ENCODE data around the gene COL9A3.

Gene COL9A3

GRCh38 chr20:62775206-62775605 is 41.6 kb upstream of the COL9A3 start:
- no peak for DNase-seq (ENCODE audit: low read depth)
- H3K4me3 ChIP-seq (replicated peaks; ENCODE audit: low read depth, low read length), result no peak overlapping the region

GRCh38 chr20:62776035-62776691 is 40.7 kb upstream of the COL9A3 start:
- no peak for TF ChIP-seq CTCF (IDR thresholded peaks at IDR 0.05; ENCODE audit: low read length, missing control alignments)
- H3K4me3 ChIP-seq (replicated peaks; ENCODE audit: low read depth, low read length), result no peak overlapping the region
- no peak for DNase-seq (ENCODE audit: low read depth)

More at GRCh38 chr20:62775206-62775605, 41.6 kb upstream of the COL9A3 start:
- TF ChIP-seq CTCF (IDR thresholded peaks at IDR 0.05; ENCODE audit: low read length, missing control alignments), result no peak

GRCh38 chr20:62776692-62777527 is 39.9 kb upstream of the COL9A3 start:
- H3K4me3 ChIP-seq (replicated peaks; ENCODE audit: low read depth, low read length), result no peak overlapping the region

GRCh38 chr20:62777528-62777830 is 39.4 kb upstream of the COL9A3 start:
- no peak overlapping the region for H3K4me3 ChIP-seq (replicated peaks; ENCODE audit: low read depth, low read length)
- no peak for TF ChIP-seq CTCF (IDR thresholded peaks at IDR 0.05; ENCODE audit: low read length, missing control alignments)
- no peak for DNase-seq (ENCODE audit: low read depth)

More at GRCh38 chr20:62776692-62777527, 39.9 kb upstream of the COL9A3 start:
- TF ChIP-seq CTCF (IDR thresholded peaks at IDR 0.05; ENCODE audit: low read length, missing control alignments), result no peak
- DNase-seq (ENCODE audit: low read depth), result no peak

- TF ChIP-seq CTCF (IDR thresholded peaks at IDR 0.05; ENCODE audit: low read length, missing control alignments), result no peak
- H3K4me3 ChIP-seq (replicated peaks; ENCODE audit: low read depth, low read length), result no peak overlapping the region
- no peak for DNase-seq (ENCODE audit: low read depth)
These were observed 38.8 kb upstream of the COL9A3 start for GRCh38 chr20:62778058-62778457.

GRCh38 chr20:62778601-62779416 is 38.0 kb upstream of the COL9A3 start:
- no peak for TF ChIP-seq CTCF (IDR thresholded peaks at IDR 0.05; ENCODE audit: low read length, missing control alignments)
- no peak overlapping the region for H3K4me3 ChIP-seq (replicated peaks; ENCODE audit: low read depth, low read length)
- DNase-seq (ENCODE audit: low read depth), result no peak
